Measurements from ENCODE around the gene ELAC2.
A peak's percentile ranks its signal among the peaks of the same experiment; 100 is the strongest.

The ELAC2 gene

DNA sequence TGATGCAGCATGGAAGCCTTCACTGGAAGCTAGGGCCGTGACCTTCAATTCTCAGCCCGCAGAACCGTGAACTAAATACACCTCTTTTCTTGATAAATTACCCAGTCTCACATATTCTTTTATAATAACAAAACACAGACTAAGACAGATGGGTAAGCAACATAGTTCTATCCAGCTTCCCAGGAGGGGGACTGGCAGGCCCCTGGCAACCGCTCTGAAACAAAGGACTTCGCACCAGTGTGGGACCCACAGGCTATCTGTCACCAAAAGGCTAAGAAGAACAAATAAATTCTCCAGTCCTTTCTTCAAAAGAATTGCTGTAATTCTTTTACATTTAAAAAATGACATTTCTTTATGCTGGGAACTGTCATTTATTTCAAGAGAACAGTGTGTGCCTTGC lies 19.0 kb downstream of the ELAC2 start:
- no peak overlapping the region for H3K4ac ChIP-seq (ENCODE audit: low read depth in 1 of 2, low read length in 2 of 2)
- 97% methylated on average over 5 of the region's 5 CpGs for WGBS
- H3K36me3 ChIP-seq (ENCODE audit: control insufficient read depth in 1 of 2, insufficient read depth in 2 of 2, low read depth in 1 of 2, low read length in 2 of 2), result peaks cover 88 to 97% of the 10 kb centered on the region in 2 experiments

GRCh38 chr17:12998461-12998860 lies 19.4 kb downstream of the ELAC2 start:
- DNase-seq, result no peak
- Histone ChIP-seq H4K8ac (ENCODE audit: low read length) (no peak overlapping the region), H3K27ac (ENCODE audit: low read length, poor library complexity, severe bottlenecking) (no peak overlapping the region), H3K36me3 (ENCODE audit: control insufficient read depth in 1 of 2, insufficient read depth in 2 of 2, low read depth in 1 of 2, low read length in 2 of 2) (peaks cover 88 to 97% of the 10 kb centered on the region in 2 experiments), H3K9me3 (ENCODE audit: control insufficient read depth, low read length) (no peaks in the 10 kb centered on the region), H3K79me1 (replicated peaks; ENCODE audit: low read length, poor library complexity, severe bottlenecking) (peaks cover 40% of the 10 kb centered on the region), H2AK5ac (ENCODE audit: low read length, severe bottlenecking) (no peak overlapping the region), H2BK15ac (ENCODE audit: low read depth, poor library complexity, severe bottlenecking) (no peak overlapping the region), H2AFZ (ENCODE audit: low read depth, low read length) (no peak overlapping the region), H2BK120ac (ENCODE audit: low read depth, low read length) (no peak overlapping the region), H3K18ac (ENCODE audit: low read depth in 1 of 2, low read length in 2 of 2) (no peak overlapping the region), H4K91ac (ENCODE audit: low read length) (no peak overlapping the region), H3K4me1 (ENCODE audit: control insufficient read depth, insufficient read depth, low read depth, low read length) (peaks cover 2% of the 10 kb centered on the region), H2BK5ac (ENCODE audit: low read depth, low read length, poor library complexity, severe bottlenecking) (no peak overlapping the region), H3K23ac (ENCODE audit: low read length in 2 of 2) (no peak overlapping the region), H3K14ac (ENCODE audit: low read length in 2 of 2) (no peak overlapping the region), H3K4ac (ENCODE audit: low read depth in 1 of 2, low read length in 2 of 2) (no peak overlapping the region), H3K27me3 (ENCODE audit: control insufficient read depth in 1 of 2, insufficient read depth in 1 of 2, low read length in 2 of 2) (no peaks in the 10 kb centered on the region), H3K4me3 (ENCODE audit: insufficient read depth in 1 of 2, low read depth in 1 of 2, low read length in 2 of 2) (no peak overlapping the region), H3K4me2 (ENCODE audit: low read length, poor library complexity, severe bottlenecking) (no peak overlapping the region), H3K9ac (ENCODE audit: low read length) (no peak overlapping the region), H2BK12ac (ENCODE audit: low read length in 2 of 2) (no peak overlapping the region)
- WGBS, result 98% methylated on average over 8 of the region's 8 CpGs

More for the DNA sequence above, 19.0 kb downstream of the ELAC2 start:
- Histone ChIP-seq H3K79me1 (replicated peaks; ENCODE audit: low read length, poor library complexity, severe bottlenecking) (peaks cover 43% of the 10 kb centered on the region), H3K27me3 (ENCODE audit: control insufficient read depth in 1 of 2, insufficient read depth in 1 of 2, low read length in 2 of 2) (no peaks in the 10 kb centered on the region), H3K4me2 (ENCODE audit: low read length, poor library complexity, severe bottlenecking) (no peak overlapping the region), H3K18ac (ENCODE audit: low read depth in 1 of 2, low read length in 2 of 2) (no peak overlapping the region), H2BK12ac (ENCODE audit: low read length in 2 of 2) (no peak overlapping the region), H2BK5ac (ENCODE audit: low read depth, low read length, poor library complexity, severe bottlenecking) (no peak overlapping the region), H3K9ac (ENCODE audit: low read length) (no peak overlapping the region), H2BK120ac (ENCODE audit: low read depth, low read length) (no peak overlapping the region), H3K27ac (ENCODE audit: low read length, poor library complexity, severe bottlenecking) (no peak overlapping the region), H3K14ac (ENCODE audit: low read length in 2 of 2) (no peak overlapping the region), H2AFZ (ENCODE audit: low read depth, low read length) (no peak overlapping the region), H4K91ac (ENCODE audit: low read length) (no peak overlapping the region), H2BK15ac (ENCODE audit: low read depth, poor library complexity, severe bottlenecking) (no peak overlapping the region), H3K4me1 (ENCODE audit: control insufficient read depth, insufficient read depth, low read depth, low read length) (peaks cover 2% of the 10 kb centered on the region), H4K8ac (ENCODE audit: low read length) (no peak overlapping the region), H3K4me3 (ENCODE audit: insufficient read depth in 1 of 2, low read depth in 1 of 2, low read length in 2 of 2) (no peak overlapping the region), H3K23ac (ENCODE audit: low read length in 2 of 2) (no peak overlapping the region), H2AK5ac (ENCODE audit: low read length, severe bottlenecking) (no peak overlapping the region), H3K9me3 (ENCODE audit: control insufficient read depth, low read length) (no peaks in the 10 kb centered on the region)
- DNase-seq, result no peak

GRCh38 chr17:12996941-12997340 lies 20.9 kb downstream of the ELAC2 start:
- no peak overlapping the region for H3K4me3 ChIP-seq (ENCODE audit: insufficient read depth in 1 of 2, low read depth in 1 of 2, low read length in 2 of 2)

GRCh38 chr17:12996357-12996756 lies 21.5 kb downstream of the ELAC2 start:
- Histone ChIP-seq H3K36me3 (ENCODE audit: control insufficient read depth in 1 of 2, insufficient read depth in 2 of 2, low read depth in 1 of 2, low read length in 2 of 2) (peaks cover 93 to 97% of the 10 kb centered on the region in 2 experiments), H3K27me3 (ENCODE audit: control insufficient read depth in 1 of 2, insufficient read depth in 1 of 2, low read length in 2 of 2) (no peaks in the 10 kb centered on the region), H3K9ac (ENCODE audit: low read length) (no peak overlapping the region), H2BK12ac (ENCODE audit: low read length in 2 of 2) (no peak overlapping the region), H3K9me3 (ENCODE audit: control insufficient read depth, low read length) (no peaks in the 10 kb centered on the region), H2AFZ (ENCODE audit: low read depth, low read length) (no peak overlapping the region), H4K91ac (ENCODE audit: low read length) (no peak overlapping the region), H3K4me2 (ENCODE audit: low read length, poor library complexity, severe bottlenecking) (no peak overlapping the region), H3K79me1 (replicated peaks; ENCODE audit: low read length, poor library complexity, severe bottlenecking) (peaks cover 27% of the 10 kb centered on the region), H3K18ac (ENCODE audit: low read depth in 1 of 2, low read length in 2 of 2) (no peak overlapping the region), H3K27ac (ENCODE audit: low read length, poor library complexity, severe bottlenecking) (no peak overlapping the region), H3K4ac (ENCODE audit: low read depth in 1 of 2, low read length in 2 of 2) (no peak overlapping the region), H4K8ac (ENCODE audit: low read length) (no peak overlapping the region), H3K4me3 (ENCODE audit: insufficient read depth in 1 of 2, low read depth in 1 of 2, low read length in 2 of 2) (no peak overlapping the region), H2BK120ac (ENCODE audit: low read depth, low read length) (no peak overlapping the region), H3K4me1 (ENCODE audit: control insufficient read depth, insufficient read depth, low read depth, low read length) (no peaks in the 10 kb centered on the region), H2BK15ac (ENCODE audit: low read depth, poor library complexity, severe bottlenecking) (no peak overlapping the region), H2AK5ac (ENCODE audit: low read length, severe bottlenecking) (no peak overlapping the region), H2BK5ac (ENCODE audit: low read depth, low read length, poor library complexity, severe bottlenecking) (no peak overlapping the region), H3K14ac (ENCODE audit: low read length in 2 of 2) (no peak overlapping the region), H3K23ac (ENCODE audit: low read length in 2 of 2) (no peak overlapping the region)
- WGBS, result 97% methylated on average over 10 of the region's 10 CpGs
- no peak for DNase-seq

More at GRCh38 chr17:12996941-12997340, 20.9 kb downstream of the ELAC2 start:
- H2BK5ac ChIP-seq (ENCODE audit: low read depth, low read length, poor library complexity, severe bottlenecking), result no peak overlapping the region
- no peaks in the 10 kb centered on the region for H3K9me3 ChIP-seq (ENCODE audit: control insufficient read depth, low read length)
- no peak overlapping the region for H3K27ac ChIP-seq (ENCODE audit: low read length, poor library complexity, severe bottlenecking)
- H3K4me2 ChIP-seq (ENCODE audit: low read length, poor library complexity, severe bottlenecking), result no peak overlapping the region
- no peak overlapping the region for H4K91ac ChIP-seq (ENCODE audit: low read length)
- no peak overlapping the region for H2AFZ ChIP-seq (ENCODE audit: low read depth, low read length)
- no peaks in the 10 kb centered on the region for H3K4me1 ChIP-seq (ENCODE audit: control insufficient read depth, insufficient read depth, low read depth, low read length)
- H2BK12ac ChIP-seq (ENCODE audit: low read length in 2 of 2), result no peak overlapping the region
- no peak overlapping the region for H3K9ac ChIP-seq (ENCODE audit: low read length)
- H4K8ac ChIP-seq (ENCODE audit: low read length), result no peak overlapping the region
- no peaks in the 10 kb centered on the region for H3K27me3 ChIP-seq (ENCODE audit: control insufficient read depth in 1 of 2, insufficient read depth in 1 of 2, low read length in 2 of 2)
- DNase-seq, result no peak
- H2BK15ac ChIP-seq (ENCODE audit: low read depth, poor library complexity, severe bottlenecking), result no peak overlapping the region
- no peak overlapping the region for H3K4ac ChIP-seq (ENCODE audit: low read depth in 1 of 2, low read length in 2 of 2)
- H3K36me3 ChIP-seq (ENCODE audit: control insufficient read depth in 1 of 2, insufficient read depth in 2 of 2, low read depth in 1 of 2, low read length in 2 of 2), result peaks cover 90 to 97% of the 10 kb centered on the region in 2 experiments
- H2AK5ac ChIP-seq (ENCODE audit: low read length, severe bottlenecking), result no peak overlapping the region
- peak overlapping the region in 1 of 2 experiments; percentile 11 for H3K23ac ChIP-seq (ENCODE audit: low read length in 2 of 2)
- WGBS, result 88% methylated on average over 5 of the region's 5 CpGs
- no peak overlapping the region for H3K14ac ChIP-seq (ENCODE audit: low read length in 2 of 2)
- no peak overlapping the region for H3K18ac ChIP-seq (ENCODE audit: low read depth in 1 of 2, low read length in 2 of 2)
- peaks cover 29% of the 10 kb centered on the region for H3K79me1 ChIP-seq (replicated peaks; ENCODE audit: low read length, poor library complexity, severe bottlenecking)
- no peak overlapping the region for H2BK120ac ChIP-seq (ENCODE audit: low read depth, low read length)
